HEK293 (cell line): ENCODE measurements around the gene OSBPL1A.
"Not testable (repeated sequence)": the region's sequence is repeated elsewhere in the genome, so short reads cannot be mapped to it uniquely, and the experiment has no call there.

Experiments
- CTCF ChIA-PET: fragments of 350-600 bp; formaldehyde crosslinking; extraction: SDS; loops from one replicate; lab custom pipeline; 2021; ENCODE audit warnings: antibody characterized with exemption; lab: Yijun Ruan, JAX
- POLR2A ChIA-PET: fragments of 300-600 bp; formaldehyde crosslinking; extraction: SDS; loops from one replicate; lab custom pipeline; 2020; ENCODE audit warnings: antibody characterized with exemption, inconsistent platforms; lab: Yijun Ruan, JAX
- H3K27ac ChIP-seq: fragments of 200-500 bp; sonication (Bioruptor generic); 2 replicates; pipeline ENCODE4 v1.5.1; 2014; ENCODE audit warnings: low read depth, low read length, control low read depth, inconsistent platforms; ENCODE audit errors: extremely low read depth
- H3K36me3 ChIP-seq, 2 experiments: fragments of 200-500 bp in 1 of 2; sonication (Bioruptor generic) in 1 of 2; 1 replicate in 1 of 2; 2 replicates in 1 of 2; pipeline ENCODE4 v1.5.1; 2014 to 2017; ENCODE audit warnings: inconsistent platforms in 2 of 2, low read length in 2 of 2; ENCODE audit not compliant: control insufficient read depth in 2 of 2, insufficient read depth in 1 of 2
- H3K4me1 ChIP-seq: fragments of 200-500 bp; sonication (Bioruptor generic); 2 replicates; pipeline ENCODE4 v1.5.1; 2014; ENCODE audit warnings: mild to moderate bottlenecking, low read length, inconsistent platforms; ENCODE audit not compliant: control insufficient read depth, insufficient read depth
- H3K4me3 ChIP-seq: 2 replicates; pipeline ENCODE4 v1.5.1; 2011; ENCODE audit warnings: low read depth, mild to moderate bottlenecking, control low read depth, low read length, moderate library complexity
- H3K9me3 ChIP-seq: fragments of 200-500 bp; sonication (Bioruptor generic); 2 replicates; pipeline ENCODE4 v1.5.1; 2014; ENCODE audit warnings: low read depth, low read length, inconsistent platforms; ENCODE audit not compliant: control insufficient read depth, insufficient read depth
- GLIS1 ChIP-seq: fragments of 450-650 bp; formaldehyde crosslinking; IDR thresholded peaks from 2 replicates; pipeline ENCODE4 v1.5.1; 2016; ENCODE audit warnings: missing biosample characterization, missing genetic modification characterization
- PRDM1 ChIP-seq: fragments of 450-650 bp; formaldehyde crosslinking; IDR thresholded peaks from 2 replicates; pipeline ENCODE4; 2016; ENCODE audit warnings: missing biosample characterization, missing genetic modification characterization
- ZBTB1 ChIP-seq: fragments of 450-650 bp; formaldehyde crosslinking; IDR thresholded peaks from 2 replicates; pipeline ENCODE4 v1.5.1; 2016; ENCODE audit warnings: missing biosample characterization, missing genetic modification characterization
- ZBTB8A ChIP-seq: fragments of 450-650 bp; formaldehyde crosslinking; IDR thresholded peaks from 2 replicates; pipeline ENCODE4 v1.5.1; 2016; ENCODE audit warnings: missing biosample characterization, missing genetic modification characterization
- ZIC2 ChIP-seq: fragments of 450-650 bp; formaldehyde crosslinking; IDR thresholded peaks from 2 replicates; pipeline ENCODE4 v1.5.1; 2016; ENCODE audit warnings: missing biosample characterization, missing genetic modification characterization
- ZNF146 ChIP-seq: fragments of 450-650 bp; formaldehyde crosslinking; IDR thresholded peaks from 2 replicates; pipeline ENCODE4 v1.5.1; 2016; ENCODE audit warnings: missing biosample characterization, missing genetic modification characterization
- ZNF211 ChIP-seq: fragments of 450-650 bp; formaldehyde crosslinking; IDR thresholded peaks from 2 replicates; pipeline ENCODE4 v1.5.1; 2016; ENCODE audit warnings: low read depth, missing biosample characterization, missing genetic modification characterization
- ZNF214 ChIP-seq: fragments of 450-650 bp; formaldehyde crosslinking; IDR thresholded peaks from 2 replicates; pipeline ENCODE4 v1.5.1; 2017; ENCODE audit warnings: missing biosample characterization, mild to moderate bottlenecking, missing genetic modification characterization, borderline replicate concordance
- ZNF248 ChIP-seq: fragments of 450-650 bp; formaldehyde crosslinking; IDR thresholded peaks from 2 replicates; pipeline ENCODE4 v1.5.1; 2017; ENCODE audit warnings: missing biosample characterization, missing genetic modification characterization
- ZNF341 ChIP-seq: fragments of 450-650 bp; formaldehyde crosslinking; IDR thresholded peaks from 2 replicates; pipeline ENCODE4; 2016; ENCODE audit warnings: low read depth, missing biosample characterization, missing genetic modification characterization
- ZNF404 ChIP-seq: fragments of 450-650 bp; formaldehyde crosslinking; IDR thresholded peaks from 2 replicates; pipeline ENCODE4 v1.5.1; 2017; ENCODE audit warnings: missing biosample characterization, missing genetic modification characterization
- ZNF561 ChIP-seq: fragments of 450-650 bp; IDR thresholded peaks from 2 replicates; pipeline ENCODE4 v1.5.1; 2018; ENCODE audit warnings: missing biosample characterization, missing genetic modification characterization, borderline replicate concordance
- ZNF664 ChIP-seq: fragments of 450-650 bp; formaldehyde crosslinking; IDR thresholded peaks from 2 replicates; pipeline ENCODE4 v1.5.1; 2016; ENCODE audit warnings: missing biosample characterization, missing genetic modification characterization
- ZNF837 ChIP-seq: fragments of 450-650 bp; formaldehyde crosslinking; IDR thresholded peaks from 2 replicates; pipeline ENCODE4 v1.5.1; 2016; ENCODE audit warnings: missing biosample characterization, missing genetic modification characterization
- TF ChIP-seq, protein P1 (sequence below): fragments of 450-650 bp; formaldehyde crosslinking; IDR thresholded peaks from 2 replicates; pipeline ENCODE4 v1.5.1; 2016; ENCODE audit warnings: missing biosample characterization, missing genetic modification characterization

The OSBPL1A gene

DNA sequence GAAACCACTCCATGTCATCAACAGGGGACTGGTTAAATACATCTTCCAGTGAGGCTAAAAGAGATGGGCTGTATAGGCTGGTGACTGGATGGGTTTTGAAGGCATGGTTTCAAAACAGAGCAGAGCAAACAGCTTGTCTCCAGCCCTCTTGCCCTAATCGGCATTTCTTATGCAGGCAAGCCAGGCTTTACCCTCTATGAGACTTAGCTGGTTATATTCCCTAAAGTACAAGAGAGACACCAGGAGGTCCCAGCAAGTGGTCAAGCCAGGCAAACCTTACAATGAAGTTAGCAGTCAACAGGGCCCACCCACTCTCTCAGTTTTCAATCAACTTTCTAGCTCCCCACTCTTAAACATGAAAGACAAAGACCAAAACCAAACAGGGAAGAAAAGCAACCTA, 19.0 kb downstream of the OSBPL1A start:
- Histone ChIP-seq H3K36me3 (peaks cover 0 to 19% of the 10 kb centered on the region in 2 experiments; a peak in 2 of 3 replicates), H3K9me3 (no peaks in the 10 kb centered on the region), H3K4me3 (no peak overlapping the region), H3K4me1 (no peaks in the 10 kb centered on the region), H3K27ac (no peak overlapping the region)
- peak; percentile 34; the same call in 1 of the 2 replicates for TF ChIP-seq ZIC2 (tag by site-specific recombination)
- TF ChIP-seq ZNF561, result no peak
- TF ChIP-seq GLIS1 (tag by site-specific recombination), result peak; percentile 40; the same call in 1 of the 2 replicates
- POLR2A ChIA-PET, result no interaction called here
- CTCF ChIA-PET, result interaction anchor here (0.6 to 1.2 kb wide), 4 partner anchors 10 to 356 kb away, joined by 3 to 7 read pairs (median 3); no protein-coding TSS in a partner anchor

- H3K9me3 ChIP-seq, CTCF ChIA-PET, H3K4me3 ChIP-seq, H3K27ac ChIP-seq, H3K4me1 ChIP-seq: not testable (repeated sequence)
- peaks cover 0 to 19% of the 10 kb centered on the region in 2 experiments; a peak in 2 of 3 replicates for H3K36me3 ChIP-seq
- POLR2A ChIA-PET, result interaction anchor here (1.8 kb wide), 1 partner anchor 21 kb away, joined by 3 read pairs; the partner anchor contains the start of gene OSBPL1A
Measured at GRCh38 chr18:24376531-24376930, 21.1 kb downstream of the OSBPL1A start.

- POLR2A ChIA-PET, result no interaction called here
Measured at GRCh38 chr18:24373328-24373727, 24.3 kb downstream of the OSBPL1A start.

GRCh38 chr18:24372279-24372872, 25.2 kb downstream of the OSBPL1A start:
- ChIA-PET CTCF (interaction anchor here (0.6 to 3.2 kb wide), 3 partner anchors 11 to 655 kb away, joined by 3 to 16 read pairs (median 3); no protein-coding TSS in a partner anchor), POLR2A (no interaction called here)
- H3K27ac ChIP-seq, result no peak overlapping the region
- no peaks in the 10 kb centered on the region for H3K9me3 ChIP-seq
- no peak overlapping the region for H3K4me3 ChIP-seq
- TF ChIP-seq ZNF211 (tag by site-specific recombination) (no peak), ZNF214 (tag by site-specific recombination) (no peak), ZNF664 (tag by site-specific recombination) (no peak), ZBTB8A (tag by site-specific recombination) (no peak), ZNF837 (no peak), ZBTB1 (no peak), ZNF248 (tag by site-specific recombination) (no peak)
- TF ChIP-seq, protein P1, sequence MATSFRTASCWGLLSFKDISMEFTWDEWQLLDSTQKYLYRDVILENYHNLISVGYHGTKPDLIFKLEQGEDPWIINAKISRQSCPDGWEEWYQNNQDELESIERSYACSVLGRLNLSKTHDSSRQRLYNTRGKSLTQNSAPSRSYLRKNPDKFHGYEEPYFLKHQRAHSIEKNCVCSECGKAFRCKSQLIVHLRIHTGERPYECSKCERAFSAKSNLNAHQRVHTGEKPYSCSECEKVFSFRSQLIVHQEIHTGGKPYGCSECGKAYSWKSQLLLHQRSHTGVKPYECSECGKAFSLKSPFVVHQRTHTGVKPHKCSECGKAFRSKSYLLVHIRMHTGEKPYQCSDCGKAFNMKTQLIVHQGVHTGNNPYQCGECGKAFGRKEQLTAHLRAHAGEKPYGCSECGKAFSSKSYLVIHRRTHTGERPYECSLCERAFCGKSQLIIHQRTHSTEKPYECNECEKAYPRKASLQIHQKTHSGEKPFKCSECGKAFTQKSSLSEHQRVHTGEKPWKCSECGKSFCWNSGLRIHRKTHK, result no peak
- H3K36me3 ChIP-seq, result peaks cover 0 to 26% of the 10 kb centered on the region in 2 experiments; a peak in 1 of 3 replicates
- no peaks in the 10 kb centered on the region for H3K4me1 ChIP-seq

More at GRCh38 chr18:24373328-24373727, 24.3 kb downstream of the OSBPL1A start:
- Histone ChIP-seq H3K9me3 (no peaks in the 10 kb centered on the region), H3K4me3 (no peak overlapping the region), H3K27ac (no peak overlapping the region), H3K36me3 (peaks cover 0 to 24% of the 10 kb centered on the region in 2 experiments; a peak in 1 of 3 replicates), H3K4me1 (no peaks in the 10 kb centered on the region)
- CTCF ChIA-PET, result interaction anchor here (1.2 kb wide), 1 partner anchor 10 kb away, joined by 3 read pairs; no protein-coding TSS in a partner anchor
- TF ChIP-seq ZNF146 (tag by site-specific recombination) (no peak), ZNF341 (tag by site-specific recombination) (no peak), ZBTB1 (no peak), ZNF404 (tag by site-specific recombination) (no peak), PRDM1 (tag by site-specific recombination) (peak; percentile 54; the same call in 1 of the 2 replicates)
